Peyer's patch (tissue), 4 donors: ENCODE results near the gene EREG.

Experiments
- CTCF ChIP-seq, 6 experiments: fragments of 450-650 bp in 4 of 6; fragments of 200-600 bp in 2 of 6; sonication (generic) in 1 of 6; IDR thresholded peaks; one replicate each; pipeline ENCODE4 v1.5.1; 2017 to 2019; ENCODE audit warnings: antibody characterized with exemption in 6 of 6, mild to moderate bottlenecking in 3 of 6, moderate library complexity in 1 of 6
- POLR2A ChIP-seq, 2 donors: fragments of 450-650 bp; IDR thresholded peaks; one replicate each; pipeline ENCODE4 v1.5.1; 2017; ENCODE audit warnings: antibody characterized with exemption in 2 of 2, mild to moderate bottlenecking in 2 of 2, moderate library complexity in 2 of 2

- TF ChIP-seq CTCF (IDR thresholded peaks at IDR 0.05) (peak in 4 of 6 experiments; percentile 21 to 81 (median 74)), POLR2A (IDR thresholded peaks at IDR 0.05) (no peak)
Observed at GRCh38 chr4:74320559-74321118, 44.3 kb upstream of the EREG start.
